Natural killer cell (primary cell): ENCODE data around the gene WFDC1. TPM values are rescaled to one million over a fixed set of nuclear protein-coding genes. Genes with fewer than 3 reads are reported as not detected.

ENCODE experiments used
- ATAC-seq, 3 donors: fragments of 150-1000 bp in 2 of 3; fragments of 200-7000 bp in 1 of 3; cut with Tn5 transposase; 1 replicate in 1 of 3; 2 replicates in 2 of 3; pipeline ENCODE4 v1.10.0; 2021; ENCODE audit warnings: mild to moderate bottlenecking in 2 of 3, moderate library complexity in 2 of 3
- DNase-seq, 2 donors: peaks; one replicate each; pipeline versions ENCODE4 v3.0.0 to v3.0.0-alpha.2; 2013 to 2021; ENCODE audit warnings: mixed read lengths in 1 of 2
- H3K27ac ChIP-seq: one replicate; pipeline ENCODE4 v1.5.1; 2013; ENCODE audit warnings: mild to moderate bottlenecking, low read length
- H3K27me3 ChIP-seq: one replicate; pipeline ENCODE4 v1.6.1; 2013; ENCODE audit warnings: low read length; ENCODE audit not compliant: control insufficient read depth, insufficient read depth
- H3K36me3 ChIP-seq: one replicate; pipeline ENCODE4 v1.6.1; 2013; ENCODE audit warnings: low read length; ENCODE audit not compliant: control insufficient read depth, insufficient read depth
- H3K4me1 ChIP-seq: one replicate; pipeline ENCODE4 v1.6.1; 2013; ENCODE audit warnings: low read length; ENCODE audit not compliant: control insufficient read depth, insufficient read depth
- H3K4me3 ChIP-seq: one replicate; pipeline ENCODE4 v1.5.1; 2013; ENCODE audit warnings: low read length
- H3K9me3 ChIP-seq: one replicate; pipeline ENCODE4 v1.6.1; 2013; ENCODE audit warnings: low read length; ENCODE audit not compliant: control insufficient read depth, insufficient read depth
- H3K27ac Mint-ChIP-seq, 2 donors: one replicate each; pipeline ENCODE4 v1.8.0; 2022; ENCODE audit warnings: mild to moderate bottlenecking in 2 of 2, mixed read lengths in 2 of 2, moderate library complexity in 1 of 2
- H3K27me3 Mint-ChIP-seq, 2 donors: one replicate each; pipeline ENCODE4 v1.8.0; 2022; ENCODE audit warnings: low read depth in 2 of 2, mixed read lengths in 2 of 2
- H3K36me3 Mint-ChIP-seq: one replicate; pipeline ENCODE4 v1.8.0; 2022; ENCODE audit warnings: mixed read lengths
- H3K4me1 Mint-ChIP-seq, 2 donors: one replicate each; pipeline ENCODE4 v1.8.0; 2022; ENCODE audit warnings: mixed read lengths in 2 of 2
- H3K4me3 Mint-ChIP-seq: one replicate; pipeline ENCODE4 v1.8.0; 2022; ENCODE audit warnings: mild to moderate bottlenecking, moderate library complexity, mixed read lengths
- H3K9me3 Mint-ChIP-seq, 2 donors: one replicate each; pipeline ENCODE4 v1.8.0; 2022; ENCODE audit warnings: mixed read lengths in 2 of 2
- CTCF ChIP-seq: fragments of 200-600 bp; IDR thresholded peaks from one replicate; pipeline ENCODE4 v1.8.0; 2022; ENCODE audit warnings: antibody characterized with exemption
- WGBS: methylation state at CpG from one replicate; pipeline ENCODE4 v1.1.7; 2013; ENCODE audit warnings: missing lambda C conversion rate; ENCODE audit not compliant: insufficient coverage; 5-methylcytosine and 5-hydroxymethylcytosine counted together
- intact Hi-C: fragments of 100-400 bp; cut with micrococcal nuclease; formaldehyde crosslinking; loops from one replicate; pipeline ENCODE4 v1.14.2; 2022
- total RNA-seq, 4 donors: library from RNA; stranded (reverse); fragments of 120-200 nt in 1 of 4; gene quantifications; one replicate each; pipeline versions ENCODE4 v1.2.3 to v1.2.4, GENCODE V29; 2013 to 2022

The WFDC1 gene
- total RNA-seq, 3 donors from 2014 or later (not counting 1 experiment from before 2014, with no cell fraction given), result not detected

GRCh38 chr16:84314373-84314772 lies 19.7 kb downstream of the WFDC1 start:
- no peaks in the 10 kb centered on the region for H3K4me1 Mint-ChIP-seq
- no peak overlapping the region for H3K4me3 Mint-ChIP-seq
- intact Hi-C loops, result no loop called here

GRCh38 chr16:84314814-84315213 lies 20.1 kb downstream of the WFDC1 start:
- no peaks in the 10 kb centered on the region for H3K36me3 Mint-ChIP-seq
- peaks cover 18 to 28% of the 10 kb centered on the region in 2 donors for H3K27me3 Mint-ChIP-seq
- TF ChIP-seq CTCF, result no peak
- intact Hi-C loops, result no loop called here
- Histone ChIP-seq H3K9me3 (peaks cover 12% of the 10 kb centered on the region), H3K27ac (no peak overlapping the region), H3K4me1 (no peaks in the 10 kb centered on the region), H3K4me3 (no peak overlapping the region), H3K36me3 (no peaks in the 10 kb centered on the region), H3K27me3 (no peaks in the 10 kb centered on the region)
- no peak overlapping the region for H3K4me3 Mint-ChIP-seq
- no peak overlapping the region for H3K27ac Mint-ChIP-seq
- ATAC-seq, result no peak
- H3K4me1 Mint-ChIP-seq, result no peaks in the 10 kb centered on the region
- 80% methylated on average over 4 of the region's 4 CpGs for WGBS
- no peak for DNase-seq
- peaks cover 0 to 3% of the 10 kb centered on the region in 2 donors for H3K9me3 Mint-ChIP-seq

More at GRCh38 chr16:84314373-84314772, 19.7 kb downstream of the WFDC1 start:
- H3K27me3 ChIP-seq, result no peaks in the 10 kb centered on the region
- DNase-seq, result no peak
- H3K9me3 Mint-ChIP-seq, result peaks cover 0 to 3% of the 10 kb centered on the region in 2 donors
- 81% methylated on average over 6 of the region's 6 CpGs for WGBS
- H3K27ac ChIP-seq, result no peak overlapping the region
- no peaks in the 10 kb centered on the region for H3K36me3 ChIP-seq
- TF ChIP-seq CTCF, result no peak
- no peaks in the 10 kb centered on the region for H3K36me3 Mint-ChIP-seq
- no peak overlapping the region for H3K27ac Mint-ChIP-seq
- peaks cover 18 to 28% of the 10 kb centered on the region in 2 donors for H3K27me3 Mint-ChIP-seq
- no peak overlapping the region for H3K4me3 ChIP-seq
- H3K9me3 ChIP-seq, result peaks cover 12% of the 10 kb centered on the region
- no peaks in the 10 kb centered on the region for H3K4me1 ChIP-seq
- no peak for ATAC-seq

DNA sequence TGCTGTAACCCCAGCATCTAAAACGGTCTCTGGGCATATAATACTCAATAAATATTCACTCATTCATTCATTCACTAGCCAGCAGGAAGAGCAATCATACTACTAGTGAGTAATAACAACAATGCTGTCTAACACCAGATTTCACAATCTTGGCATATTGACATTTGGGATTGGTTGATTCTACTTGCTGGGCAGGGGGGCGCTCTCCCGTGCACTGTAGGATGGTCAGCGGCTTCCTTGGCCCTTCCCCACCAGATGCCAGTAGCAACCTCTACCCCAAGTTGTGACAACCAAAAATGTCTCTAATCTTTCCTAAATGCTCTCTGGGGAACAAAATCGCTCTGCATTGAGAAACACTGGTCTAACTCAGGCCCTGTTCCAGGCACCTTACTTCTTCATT lies 20.7 kb downstream of the WFDC1 start:
- H3K27ac Mint-ChIP-seq, result no peak overlapping the region
- H3K4me1 ChIP-seq, result no peaks in the 10 kb centered on the region
- H3K27ac ChIP-seq, result no peak overlapping the region
- peaks cover 12% of the 10 kb centered on the region for H3K9me3 ChIP-seq
- peaks cover 17 to 27% of the 10 kb centered on the region in 2 donors for H3K27me3 Mint-ChIP-seq
- no peak for TF ChIP-seq CTCF
- H3K4me1 Mint-ChIP-seq, result no peaks in the 10 kb centered on the region
- H3K4me3 Mint-ChIP-seq, result no peak overlapping the region
- no peak overlapping the region for H3K4me3 ChIP-seq
- no peaks in the 10 kb centered on the region for H3K27me3 ChIP-seq
- H3K9me3 Mint-ChIP-seq, result peaks cover 0 to 3% of the 10 kb centered on the region in 2 donors
- no peaks in the 10 kb centered on the region for H3K36me3 ChIP-seq
- no peaks in the 10 kb centered on the region for H3K36me3 Mint-ChIP-seq
- DNase-seq, result no peak
- no peak for ATAC-seq
- intact Hi-C loops, result no loop called here
- 87% methylated on average over 5 of the region's 5 CpGs for WGBS
